ENCODE data around the gene ATP2A3.

Gene ATP2A3

DNA sequence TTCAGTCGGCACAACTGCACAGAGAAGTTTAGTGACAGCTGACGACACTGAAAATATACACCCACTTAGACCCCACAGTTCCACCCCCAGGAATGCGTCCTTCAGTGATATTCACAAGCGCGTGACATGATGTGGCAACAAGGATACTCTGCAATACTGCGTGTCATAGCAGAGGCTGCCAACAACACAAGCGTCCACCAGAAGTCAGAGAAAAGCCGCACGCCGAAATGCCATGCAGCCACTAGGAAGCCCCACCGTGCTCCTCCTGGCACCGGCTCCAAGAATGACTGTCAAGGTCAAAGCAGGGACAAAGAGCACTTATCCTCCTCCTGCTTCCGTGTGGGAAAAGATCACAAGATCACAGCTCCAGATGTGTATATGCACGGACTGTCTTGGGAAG is 3.5 kb downstream of the ATP2A3 start:
- no peaks in the 10 kb centered on the region for H3K9me3 ChIP-seq (ENCODE audit: insufficient read depth, low read depth, low read length)
- no peak overlapping the region for H3K27ac ChIP-seq (ENCODE audit: low read depth, low read length)
- no peaks in the 10 kb centered on the region for H3K36me3 ChIP-seq (ENCODE audit: insufficient read depth, low read length)
- H3K4me3 ChIP-seq (ENCODE audit: low read length): no peak overlapping the region
- 85% methylated on average over 14 of the region's 14 CpGs for WGBS
- H3K27me3 ChIP-seq (ENCODE audit: insufficient read depth, low read length): peaks cover 40% of the 10 kb centered on the region
- H3K9ac ChIP-seq (ENCODE audit: low read depth, low read length): no peak overlapping the region
- H3K4me1 ChIP-seq (ENCODE audit: insufficient read depth, low read length): peaks cover 21% of the 10 kb centered on the region

DNA sequence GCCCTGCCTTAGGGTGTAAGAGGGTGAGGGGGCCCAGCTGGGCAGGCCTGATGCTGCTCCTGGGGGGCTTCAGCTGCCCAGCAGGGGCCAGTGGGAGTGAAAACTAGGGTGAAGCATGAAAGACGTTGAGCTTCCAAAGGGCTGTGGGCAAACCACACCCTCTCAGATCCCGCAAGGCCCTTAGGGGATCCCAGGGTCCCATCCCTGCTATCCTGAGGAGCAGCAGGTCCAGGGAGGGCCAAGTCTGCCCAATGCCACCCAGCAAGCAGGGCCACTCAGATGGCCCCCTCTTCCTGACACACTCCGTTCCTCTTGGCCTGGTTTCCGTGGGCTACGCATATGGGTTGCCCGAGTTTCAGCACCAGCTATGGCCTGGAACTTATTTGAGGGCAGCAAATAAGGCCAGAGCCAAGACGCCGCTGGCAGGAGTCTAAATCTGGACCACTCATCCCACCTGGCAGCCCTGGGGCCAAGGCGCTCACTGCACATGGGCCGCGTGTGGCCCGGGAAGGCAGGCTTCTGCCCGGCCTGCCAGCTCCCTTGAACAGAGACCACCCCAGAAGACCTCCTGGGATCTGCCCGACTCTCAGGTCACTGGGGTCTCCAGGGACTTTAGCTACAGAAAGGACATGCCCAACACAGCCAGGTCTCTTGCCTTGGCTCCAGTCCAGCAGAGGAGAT is 4.2 kb downstream of the ATP2A3 start:
- no peak overlapping the region for H3K9ac ChIP-seq (ENCODE audit: low read depth, low read length)
- H3K4me3 ChIP-seq (ENCODE audit: low read length): no peak overlapping the region
- WGBS: 94% methylated on average over 14 of the region's 14 CpGs
- H3K4me1 ChIP-seq (ENCODE audit: insufficient read depth, low read length): peaks cover 18% of the 10 kb centered on the region
- H3K27me3 ChIP-seq (ENCODE audit: insufficient read depth, low read length): peaks cover 34% of the 10 kb centered on the region
- no peaks in the 10 kb centered on the region for H3K9me3 ChIP-seq (ENCODE audit: insufficient read depth, low read depth, low read length)
- H3K27ac ChIP-seq (ENCODE audit: low read depth, low read length): no peak overlapping the region
- H3K36me3 ChIP-seq (ENCODE audit: insufficient read depth, low read length): no peaks in the 10 kb centered on the region

DNA sequence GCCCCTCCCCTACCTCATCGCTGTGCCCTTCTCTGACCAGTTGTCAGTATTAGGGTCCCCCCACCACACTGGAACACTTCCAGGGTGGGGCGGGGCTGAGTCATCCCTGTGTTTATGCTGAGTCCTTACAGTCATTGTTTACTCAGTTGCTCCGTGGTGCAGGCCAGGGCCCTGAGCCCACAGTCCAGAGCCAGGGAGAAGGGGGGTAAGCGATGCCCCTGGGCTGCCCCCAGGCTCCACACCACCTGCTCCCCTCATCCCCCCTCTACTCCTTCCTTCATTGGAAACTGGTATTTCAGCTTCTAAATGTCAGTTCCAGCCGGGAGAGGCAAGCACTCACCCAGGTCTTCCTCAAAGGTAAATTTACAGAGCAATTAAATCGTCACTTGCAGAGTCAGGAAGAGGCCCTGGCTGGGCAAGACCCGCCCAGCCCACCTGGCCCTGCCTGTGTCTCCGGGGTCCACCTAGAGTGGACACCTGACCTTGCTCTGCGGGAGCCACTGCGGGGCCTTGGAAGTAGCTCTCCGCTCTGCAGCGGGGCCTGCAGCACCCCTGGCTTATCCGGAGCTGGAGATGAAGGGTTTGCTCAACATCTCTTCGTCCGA is 4.8 kb downstream of the ATP2A3 start:
- peaks cover 28% of the 10 kb centered on the region for H3K27me3 ChIP-seq (ENCODE audit: insufficient read depth, low read length)
- no peak overlapping the region for H3K4me3 ChIP-seq (ENCODE audit: low read length)
- peaks cover 18% of the 10 kb centered on the region for H3K4me1 ChIP-seq (ENCODE audit: insufficient read depth, low read length)
- no peak overlapping the region for H3K9ac ChIP-seq (ENCODE audit: low read depth, low read length)
- H3K27ac ChIP-seq (ENCODE audit: low read depth, low read length): no peak overlapping the region
- WGBS: 71% methylated on average over 15 of the region's 15 CpGs
- H3K36me3 ChIP-seq (ENCODE audit: insufficient read depth, low read length): no peaks in the 10 kb centered on the region
- H3K9me3 ChIP-seq (ENCODE audit: insufficient read depth, low read depth, low read length): no peaks in the 10 kb centered on the region

DNA sequence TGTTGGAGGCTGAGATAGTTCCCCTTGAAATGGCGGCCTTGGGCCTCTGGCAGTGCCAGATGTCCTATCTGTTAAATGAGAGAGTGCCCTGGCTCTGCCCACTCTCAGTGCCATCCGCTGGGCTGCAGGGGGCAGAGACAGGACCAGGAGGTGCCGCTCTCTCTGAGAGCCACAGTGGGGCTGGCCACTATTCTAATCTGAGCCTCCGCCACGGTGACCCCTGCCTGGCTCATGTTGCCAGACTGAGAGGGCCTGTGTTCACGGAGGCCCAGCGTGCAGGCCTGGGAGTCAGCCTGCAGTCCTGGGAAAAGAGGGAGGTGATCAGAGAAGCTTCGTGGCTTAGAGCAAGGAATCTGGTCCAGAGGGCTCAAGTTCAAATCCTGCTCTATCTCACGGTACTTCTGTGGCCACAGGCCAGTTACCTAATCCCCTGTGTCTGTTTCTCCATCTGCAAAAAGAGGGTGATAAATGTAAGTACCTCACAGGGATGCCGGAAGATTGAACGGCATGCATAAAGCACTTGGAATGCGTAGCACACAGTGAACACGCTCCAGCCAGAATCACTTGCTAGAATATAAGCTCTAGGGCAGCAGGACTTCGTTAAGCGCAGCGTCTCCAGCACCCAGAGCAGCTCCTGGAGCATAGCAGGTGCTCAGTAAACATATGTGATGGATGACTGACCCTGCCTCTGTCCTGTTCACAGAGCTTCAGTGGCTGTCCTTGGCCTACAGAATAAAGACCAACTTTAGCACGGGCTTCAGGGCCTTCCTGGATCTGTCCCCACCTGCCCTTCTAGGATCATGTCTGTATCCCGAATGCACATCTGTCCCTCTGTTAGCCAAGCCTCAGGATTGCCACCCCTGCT is 6.3 kb downstream of the ATP2A3 start:
- peaks cover 18% of the 10 kb centered on the region for H3K4me1 ChIP-seq (ENCODE audit: insufficient read depth, low read length)
- H3K9me3 ChIP-seq (ENCODE audit: insufficient read depth, low read depth, low read length): no peaks in the 10 kb centered on the region
- H3K36me3 ChIP-seq (ENCODE audit: insufficient read depth, low read length): no peaks in the 10 kb centered on the region
- H3K4me3 ChIP-seq (ENCODE audit: low read length): no peak overlapping the region
- WGBS: 90% methylated on average over 18 of the region's 18 CpGs
- H3K27me3 ChIP-seq (ENCODE audit: insufficient read depth, low read length): peaks cover 14% of the 10 kb centered on the region
- H3K9ac ChIP-seq (ENCODE audit: low read depth, low read length): no peak overlapping the region
- no peak overlapping the region for H3K27ac ChIP-seq (ENCODE audit: low read depth, low read length)

DNA sequence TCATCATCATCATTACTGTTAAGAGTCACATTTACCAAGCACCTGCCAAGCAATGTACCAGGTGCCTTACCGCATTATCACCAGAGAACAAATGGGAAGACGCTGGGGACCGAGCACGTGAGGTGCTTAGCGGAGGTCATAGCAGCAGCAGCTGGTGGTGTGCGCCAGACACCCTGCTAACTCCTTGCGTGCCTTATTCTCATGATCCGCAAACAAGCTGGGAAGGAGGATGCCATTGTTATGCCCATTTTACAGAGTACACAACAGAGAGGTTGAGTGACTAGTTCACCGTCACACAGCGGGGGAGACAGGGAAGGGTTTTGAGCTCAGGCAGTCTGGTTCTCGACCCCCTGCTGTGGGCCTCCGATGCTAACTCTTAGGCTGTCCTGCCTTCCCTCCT is 7.3 kb downstream of the ATP2A3 start:
- H3K36me3 ChIP-seq (ENCODE audit: insufficient read depth, low read length): no peaks in the 10 kb centered on the region
- H3K9ac ChIP-seq (ENCODE audit: low read depth, low read length): no peak overlapping the region
- no peaks in the 10 kb centered on the region for H3K9me3 ChIP-seq (ENCODE audit: insufficient read depth, low read depth, low read length)
- H3K27me3 ChIP-seq (ENCODE audit: insufficient read depth, low read length): peaks cover 4% of the 10 kb centered on the region; the same call in 1 of the 2 replicates
- H3K27ac ChIP-seq (ENCODE audit: low read depth, low read length): no peak overlapping the region
- no peak overlapping the region for H3K4me3 ChIP-seq (ENCODE audit: low read length)
- peaks cover 18% of the 10 kb centered on the region for H3K4me1 ChIP-seq (ENCODE audit: insufficient read depth, low read length)
- 62% methylated on average over 12 of the region's 12 CpGs for WGBS

DNA sequence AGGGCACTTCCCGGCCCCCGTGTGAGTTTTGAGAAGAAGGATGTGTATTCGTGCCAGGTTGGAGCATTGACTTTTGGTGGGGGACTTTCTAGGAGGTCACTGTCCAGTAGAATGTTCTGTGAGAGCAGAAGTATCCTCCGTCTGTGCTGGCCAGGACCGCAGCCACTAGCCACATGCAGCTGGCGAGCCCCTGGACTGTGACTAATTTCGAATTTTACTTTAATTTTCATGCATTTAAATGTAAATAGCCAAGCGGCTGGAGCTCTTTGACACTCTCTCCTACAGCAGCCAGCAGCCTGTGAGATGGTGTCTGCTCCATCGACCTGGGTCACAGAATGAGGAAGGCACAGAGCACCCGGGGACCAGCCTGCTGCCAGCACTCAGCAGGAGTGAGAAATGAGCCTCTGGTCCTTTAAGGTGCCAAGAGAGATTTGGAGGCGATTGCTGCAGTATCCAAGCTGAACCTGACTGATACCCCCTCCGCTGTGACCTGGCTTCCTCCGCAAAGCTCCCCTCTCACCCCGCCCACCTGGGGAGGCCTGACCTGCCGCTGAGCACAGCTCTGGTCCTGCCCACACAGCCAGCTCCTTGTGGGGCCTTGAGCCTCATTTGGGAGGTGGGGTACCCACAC is 7.8 kb downstream of the ATP2A3 start:
- peaks cover 18% of the 10 kb centered on the region for H3K4me1 ChIP-seq (ENCODE audit: insufficient read depth, low read length)
- no peaks in the 10 kb centered on the region for H3K27me3 ChIP-seq (ENCODE audit: insufficient read depth, low read length)
- H3K36me3 ChIP-seq (ENCODE audit: insufficient read depth, low read length): no peaks in the 10 kb centered on the region
- 18% methylated on average over 15 of the region's 15 CpGs for WGBS
- H3K27ac ChIP-seq (ENCODE audit: low read depth, low read length): no peak overlapping the region
- H3K9ac ChIP-seq (ENCODE audit: low read depth, low read length): no peak overlapping the region
- H3K4me3 ChIP-seq (ENCODE audit: low read length): no peak overlapping the region
- H3K9me3 ChIP-seq (ENCODE audit: insufficient read depth, low read depth, low read length): no peaks in the 10 kb centered on the region

DNA sequence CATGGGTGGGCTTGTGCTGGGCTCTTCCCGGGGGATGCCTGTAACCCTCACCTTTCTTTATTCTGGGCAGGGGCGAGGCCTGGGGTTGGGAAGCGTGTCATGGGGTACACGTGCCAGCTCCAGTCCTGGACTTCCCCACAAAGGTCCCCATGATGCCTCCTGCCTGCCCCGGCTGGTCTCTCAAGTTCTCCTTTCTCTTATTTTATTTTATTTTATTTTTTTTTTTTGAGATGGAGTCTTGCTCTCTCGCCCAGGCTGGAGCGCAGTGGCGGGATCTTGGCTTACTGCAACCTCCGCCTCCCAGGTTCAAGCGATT is 8.6 kb downstream of the ATP2A3 start:
- no peak overlapping the region for H3K4me3 ChIP-seq (ENCODE audit: low read length)
- H3K4me1 ChIP-seq (ENCODE audit: insufficient read depth, low read length): peaks cover 18% of the 10 kb centered on the region
- H3K36me3 ChIP-seq (ENCODE audit: insufficient read depth, low read length): no peaks in the 10 kb centered on the region
- no peaks in the 10 kb centered on the region for H3K9me3 ChIP-seq (ENCODE audit: insufficient read depth, low read depth, low read length)
- H3K27ac ChIP-seq (ENCODE audit: low read depth, low read length): no peak overlapping the region
- H3K27me3 ChIP-seq (ENCODE audit: insufficient read depth, low read length): no peaks in the 10 kb centered on the region
- 95% methylated on average over 9 of the region's 10 CpGs for WGBS
- H3K9ac ChIP-seq (ENCODE audit: low read depth, low read length): no peak overlapping the region

DNA sequence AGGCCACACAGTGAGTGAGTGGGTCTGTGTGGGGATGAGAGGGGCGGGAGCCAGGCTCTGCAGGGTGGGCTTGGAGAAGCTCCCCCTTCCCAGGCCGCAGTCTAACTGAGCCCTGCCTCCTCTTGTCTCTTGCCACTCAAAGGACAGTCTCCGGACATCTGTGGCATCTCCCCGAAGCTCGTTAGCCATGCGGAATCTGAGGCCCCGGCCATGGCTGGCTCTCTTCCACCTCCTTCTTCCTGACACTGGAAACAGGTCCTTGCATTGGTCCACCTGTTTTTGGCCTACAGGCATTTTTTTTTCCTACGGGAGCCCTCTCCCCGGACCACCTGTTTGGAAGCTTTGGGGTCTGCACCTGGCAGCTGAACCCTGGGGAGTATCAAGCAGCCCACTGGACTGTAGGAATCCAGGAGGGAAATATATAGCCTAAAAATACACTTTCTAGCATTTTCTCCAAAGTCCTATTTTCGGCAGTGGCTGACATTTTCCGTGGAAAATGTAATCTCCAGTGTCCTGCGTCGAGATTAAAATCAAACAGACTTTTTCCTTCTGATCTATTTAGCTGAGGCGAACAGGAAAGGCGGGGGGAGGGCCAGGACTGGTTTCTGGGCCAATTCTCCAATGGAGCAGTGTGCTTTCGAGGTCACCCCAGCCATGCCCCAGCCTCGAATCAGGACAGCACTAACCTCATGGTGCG is 9.1 kb downstream of the ATP2A3 start:
- H3K9ac ChIP-seq (ENCODE audit: low read depth, low read length): no peak overlapping the region
- peaks cover 18% of the 10 kb centered on the region for H3K4me1 ChIP-seq (ENCODE audit: insufficient read depth, low read length)
- 87% methylated on average over 18 of the region's 18 CpGs for WGBS
- H3K36me3 ChIP-seq (ENCODE audit: insufficient read depth, low read length): no peaks in the 10 kb centered on the region
- no peak overlapping the region for H3K4me3 ChIP-seq (ENCODE audit: low read length)
- no peaks in the 10 kb centered on the region for H3K27me3 ChIP-seq (ENCODE audit: insufficient read depth, low read length)
- no peaks in the 10 kb centered on the region for H3K9me3 ChIP-seq (ENCODE audit: insufficient read depth, low read depth, low read length)
- H3K27ac ChIP-seq (ENCODE audit: low read depth, low read length): no peak overlapping the region

DNA sequence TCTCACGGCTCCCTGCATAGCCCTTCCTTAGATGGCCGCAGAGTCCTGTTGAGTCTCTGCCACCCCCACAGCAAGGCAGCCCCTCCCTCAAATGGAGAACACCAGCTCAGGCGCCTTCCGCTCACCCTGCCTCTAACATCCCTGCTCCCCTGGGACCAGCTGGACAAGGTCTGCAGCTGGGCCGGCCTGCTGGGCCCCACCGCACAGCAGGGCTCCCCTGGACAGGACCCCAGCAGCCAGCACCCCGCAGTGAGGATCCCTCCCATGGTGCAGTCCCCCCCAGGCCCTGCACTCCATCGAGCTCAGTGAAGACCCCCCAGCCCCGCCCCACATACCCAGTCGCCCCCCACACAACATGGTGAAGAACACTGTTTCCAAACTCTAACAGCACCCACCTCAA is 10.2 kb downstream of the ATP2A3 start:
- Histone ChIP-seq H3K4me3 (ENCODE audit: low read length) (no peak overlapping the region), H3K4me1 (ENCODE audit: insufficient read depth, low read length) (peaks cover 11% of the 10 kb centered on the region), H3K27me3 (ENCODE audit: insufficient read depth, low read length) (no peaks in the 10 kb centered on the region), H3K36me3 (ENCODE audit: insufficient read depth, low read length) (no peaks in the 10 kb centered on the region), H3K9ac (ENCODE audit: low read depth, low read length) (no peak overlapping the region), H3K9me3 (ENCODE audit: insufficient read depth, low read depth, low read length) (no peaks in the 10 kb centered on the region), H3K27ac (ENCODE audit: low read depth, low read length) (no peak overlapping the region)
- 89% methylated on average over 10 of the region's 10 CpGs for WGBS

DNA sequence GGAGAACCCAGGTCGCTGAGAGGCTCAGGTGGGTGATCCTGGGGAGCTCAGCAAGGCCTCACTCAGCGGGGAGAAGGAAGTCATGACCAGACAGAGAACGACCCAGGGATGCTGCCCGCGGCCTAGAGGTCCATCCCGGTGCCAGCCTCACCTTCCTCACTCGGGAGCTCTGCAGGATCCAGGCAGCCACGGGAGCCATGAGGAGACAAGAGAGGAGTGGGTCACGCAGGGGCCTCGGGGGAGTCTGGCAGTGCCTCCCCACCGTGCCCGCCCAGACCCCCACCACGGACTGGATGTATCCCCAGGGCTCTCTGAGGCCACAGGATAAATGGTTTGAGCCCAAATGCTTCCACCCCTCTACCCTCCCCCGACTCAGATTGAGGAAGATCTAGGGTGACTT is 10.7 kb downstream of the ATP2A3 start:
- Histone ChIP-seq H3K9ac (ENCODE audit: low read depth, low read length) (no peak overlapping the region), H3K27me3 (ENCODE audit: insufficient read depth, low read length) (no peaks in the 10 kb centered on the region), H3K36me3 (ENCODE audit: insufficient read depth, low read length) (no peaks in the 10 kb centered on the region), H3K4me1 (ENCODE audit: insufficient read depth, low read length) (peaks cover 11% of the 10 kb centered on the region), H3K27ac (ENCODE audit: low read depth, low read length) (no peak overlapping the region), H3K4me3 (ENCODE audit: low read length) (no peak overlapping the region), H3K9me3 (ENCODE audit: insufficient read depth, low read depth, low read length) (no peaks in the 10 kb centered on the region)
- WGBS: 92% methylated on average over 14 of the region's 14 CpGs
